ENCODE data around the gene ANXA6.

Gene ANXA6

GRCh38 chr5:151157426-151158286 lies at the start of gene ANXA6:
ANXA6 (minus strand) TSS chr5:151157779; CDS start chr5:151147901, 9,878 bp downstream.
- DNase-seq (ENCODE audit: low spot score), result peak; percentile 89

GRCh38 chr5:151205411-151205810 lies 47.8 kb upstream of the ANXA6 start:
- no peak for DNase-seq (ENCODE audit: low spot score)

DNA sequence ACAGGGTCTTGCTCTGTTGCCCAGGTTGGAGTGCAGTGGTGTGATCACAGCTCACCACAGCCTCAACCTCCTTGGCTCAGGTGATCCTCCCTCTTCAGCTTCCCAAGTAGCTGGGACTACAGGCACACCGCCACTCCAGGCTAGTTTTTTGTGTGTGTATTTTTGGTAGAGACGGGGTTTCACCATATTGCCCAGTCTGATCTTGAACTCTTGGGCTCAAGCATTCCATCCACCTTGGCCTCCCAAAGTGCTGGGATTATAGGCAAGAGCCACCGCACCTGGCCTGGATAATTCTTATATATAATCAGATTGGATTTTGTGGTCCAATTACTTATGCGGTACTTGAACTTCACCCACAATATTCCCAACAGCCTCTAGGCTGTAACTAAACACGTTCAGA lies 46.5 kb upstream of the ANXA6 start:
- no peak for DNase-seq (ENCODE audit: low spot score)

GRCh38 chr5:151202381-151203139 lies 45.0 kb upstream of the ANXA6 start:
- peak; percentile 21 for DNase-seq (ENCODE audit: low spot score)

DNA sequence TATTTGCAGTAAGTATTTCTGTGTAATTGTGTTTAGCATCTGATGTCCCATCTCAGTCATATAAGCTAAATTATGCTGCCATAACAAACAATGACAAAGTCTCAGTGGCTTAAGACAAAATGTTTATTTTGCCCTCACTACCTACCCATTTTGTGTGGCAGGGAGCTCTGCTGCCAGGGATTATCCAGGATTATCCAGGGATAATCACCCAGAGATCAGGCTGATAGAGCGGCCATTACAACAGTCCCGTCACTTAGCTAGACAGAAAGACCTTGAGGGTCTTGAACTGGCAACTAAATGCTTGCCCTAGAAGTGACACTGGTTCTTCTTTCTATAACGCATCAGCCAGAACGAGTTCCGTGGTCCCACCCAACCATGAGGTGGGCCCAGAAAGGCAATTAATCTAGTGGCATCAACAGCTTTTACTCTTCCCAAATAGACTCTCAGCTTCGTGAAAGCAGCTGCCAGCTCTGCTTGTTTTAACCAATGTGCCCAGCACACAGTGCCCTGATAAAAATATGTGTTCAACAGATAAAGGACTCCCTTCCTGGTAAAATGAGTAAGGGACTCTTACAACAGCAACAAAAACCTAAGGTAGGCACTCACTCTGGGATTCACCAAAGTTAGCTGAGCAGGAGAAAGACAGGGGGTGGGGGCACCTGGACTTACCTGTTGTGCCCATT lies 43.5 kb upstream of the ANXA6 start:
- DNase-seq (ENCODE audit: low spot score), result peak; percentile 43

GRCh38 chr5:151199581-151200185 lies 42.1 kb upstream of the ANXA6 start:
- DNase-seq (ENCODE audit: low spot score), result peak; percentile 12

- peak; percentile 30 for DNase-seq (ENCODE audit: low spot score)
Measured at GRCh38 chr5:151198861-151199260, 41.3 kb upstream of the ANXA6 start.

- DNase-seq (ENCODE audit: low spot score), result peak; percentile 3
Measured at GRCh38 chr5:151197291-151197600, 39.7 kb upstream of the ANXA6 start.

- DNase-seq (ENCODE audit: low spot score), result peak; percentile 3
Measured at GRCh38 chr5:151196556-151197290, 39.1 kb upstream of the ANXA6 start.

DNA sequence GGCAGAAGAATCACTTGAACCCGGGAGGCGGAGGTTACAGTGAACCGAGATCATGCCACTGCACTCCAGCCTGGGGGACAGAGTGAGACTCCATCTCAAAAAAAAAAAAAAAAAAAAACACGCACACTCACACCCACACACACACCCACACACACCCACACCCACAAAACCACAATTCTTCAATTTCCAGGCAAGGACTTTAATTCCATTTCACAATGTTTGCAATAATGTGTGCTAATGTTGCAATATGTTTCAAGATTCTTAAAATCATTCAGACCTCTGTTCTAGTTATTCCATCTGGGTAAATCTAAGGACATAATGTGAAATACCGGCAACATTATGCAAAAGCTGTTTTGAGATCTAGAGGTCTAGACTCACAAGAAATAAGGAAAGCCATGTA lies 38.0 kb upstream of the ANXA6 start:
- DNase-seq (ENCODE audit: low spot score), result no peak

DNA sequence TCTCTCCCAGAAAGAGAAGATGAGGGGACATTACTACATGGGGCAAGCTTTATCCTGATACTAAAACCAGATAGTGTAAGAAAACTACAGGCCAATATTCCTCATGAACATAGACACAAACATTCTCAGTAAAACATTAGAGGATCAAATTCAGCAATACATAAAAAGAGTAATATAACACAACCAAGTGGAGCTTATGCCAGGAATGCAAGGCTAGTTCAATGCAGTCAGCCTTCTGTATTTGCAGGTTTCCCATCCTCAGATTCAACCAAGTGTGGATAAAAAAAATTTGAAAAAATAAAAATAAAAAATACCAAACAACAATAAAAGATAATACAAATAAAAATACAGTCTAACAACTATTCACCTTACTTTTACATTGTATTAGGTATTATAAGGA lies 35.0 kb upstream of the ANXA6 start:
- DNase-seq (ENCODE audit: low spot score), result no peak

- DNase-seq (ENCODE audit: low spot score), result peak; percentile 2
Measured at GRCh38 chr5:151191661-151192060, 34.1 kb upstream of the ANXA6 start.

- no peak for DNase-seq (ENCODE audit: low spot score)
Measured at GRCh38 chr5:151189151-151189550, 31.6 kb upstream of the ANXA6 start.

DNA sequence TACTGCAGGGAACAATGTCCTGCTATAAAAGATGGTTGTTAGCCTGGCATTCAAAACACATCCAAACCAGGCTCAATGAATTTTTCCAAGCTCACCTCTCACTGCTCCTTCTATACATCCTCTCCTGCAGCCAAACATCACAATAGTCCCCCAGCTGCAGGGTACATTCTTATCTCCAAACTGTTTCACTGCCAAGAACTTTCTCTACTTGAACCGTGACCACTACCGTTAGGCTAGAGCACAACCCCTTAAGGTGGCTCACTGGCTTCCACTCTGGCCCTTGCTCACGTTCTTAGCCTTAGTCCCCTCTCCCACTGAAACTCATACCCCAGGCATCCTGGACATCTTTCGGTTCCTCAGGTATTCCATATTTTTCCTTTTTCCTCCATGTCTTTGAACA lies 29.0 kb upstream of the ANXA6 start:
- DNase-seq (ENCODE audit: low spot score), result peak; percentile 27

DNA sequence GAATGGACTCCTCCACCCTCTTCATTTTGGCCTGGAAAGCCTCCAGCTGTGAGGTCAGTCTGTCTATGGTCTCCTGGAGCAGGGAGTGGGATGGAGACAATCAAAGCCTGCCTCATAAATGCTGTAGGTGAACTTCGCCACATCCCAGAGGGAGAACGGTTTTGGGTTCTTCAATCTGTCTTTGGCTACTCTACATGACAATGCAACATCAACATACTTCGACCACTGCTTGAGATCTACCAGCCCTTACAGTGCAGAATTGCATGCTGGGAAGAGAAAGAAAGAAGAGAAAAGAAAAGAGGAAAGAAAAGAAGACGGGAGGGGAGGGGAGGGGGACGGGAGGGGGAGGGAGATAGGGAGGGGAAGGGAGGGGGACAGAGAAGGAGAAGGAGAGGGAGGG lies 28.5 kb upstream of the ANXA6 start:
- DNase-seq (ENCODE audit: low spot score), result peak; percentile 19

DNA sequence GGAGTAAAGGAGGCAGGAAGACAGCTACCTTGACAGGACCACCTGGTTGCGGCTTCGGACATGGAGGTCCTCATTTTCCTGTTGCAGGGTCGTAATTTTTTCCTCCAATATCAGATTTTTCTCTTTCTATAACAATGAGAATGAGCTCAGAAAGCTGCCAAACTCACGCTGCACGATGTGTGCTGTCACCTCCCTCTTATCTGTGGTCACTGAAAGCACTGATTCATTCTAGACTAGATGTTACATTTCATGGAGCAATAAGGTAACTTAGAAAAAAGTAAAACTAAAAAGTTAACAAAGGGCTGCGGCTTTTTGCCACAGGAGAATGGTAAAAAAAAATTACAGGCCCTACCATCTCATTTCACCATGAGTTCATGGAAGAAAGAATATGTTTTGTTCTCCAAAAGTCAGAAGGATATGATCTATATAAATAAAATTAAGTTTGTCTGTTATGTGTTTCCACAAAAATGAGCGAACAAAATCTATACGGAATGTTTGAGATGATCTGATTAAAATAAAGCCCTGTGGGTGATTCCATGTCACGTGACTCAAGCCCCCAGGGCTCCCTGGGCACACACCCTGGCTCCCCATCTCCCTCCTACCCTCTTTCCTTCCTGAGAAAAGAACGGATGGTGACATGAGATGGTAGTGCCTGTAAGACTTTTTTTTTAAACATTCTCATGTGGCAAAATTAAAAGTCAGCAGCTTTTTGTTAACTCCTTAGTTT lies 26.9 kb upstream of the ANXA6 start:
- peak; percentile 12 for DNase-seq (ENCODE audit: low spot score)

DNA sequence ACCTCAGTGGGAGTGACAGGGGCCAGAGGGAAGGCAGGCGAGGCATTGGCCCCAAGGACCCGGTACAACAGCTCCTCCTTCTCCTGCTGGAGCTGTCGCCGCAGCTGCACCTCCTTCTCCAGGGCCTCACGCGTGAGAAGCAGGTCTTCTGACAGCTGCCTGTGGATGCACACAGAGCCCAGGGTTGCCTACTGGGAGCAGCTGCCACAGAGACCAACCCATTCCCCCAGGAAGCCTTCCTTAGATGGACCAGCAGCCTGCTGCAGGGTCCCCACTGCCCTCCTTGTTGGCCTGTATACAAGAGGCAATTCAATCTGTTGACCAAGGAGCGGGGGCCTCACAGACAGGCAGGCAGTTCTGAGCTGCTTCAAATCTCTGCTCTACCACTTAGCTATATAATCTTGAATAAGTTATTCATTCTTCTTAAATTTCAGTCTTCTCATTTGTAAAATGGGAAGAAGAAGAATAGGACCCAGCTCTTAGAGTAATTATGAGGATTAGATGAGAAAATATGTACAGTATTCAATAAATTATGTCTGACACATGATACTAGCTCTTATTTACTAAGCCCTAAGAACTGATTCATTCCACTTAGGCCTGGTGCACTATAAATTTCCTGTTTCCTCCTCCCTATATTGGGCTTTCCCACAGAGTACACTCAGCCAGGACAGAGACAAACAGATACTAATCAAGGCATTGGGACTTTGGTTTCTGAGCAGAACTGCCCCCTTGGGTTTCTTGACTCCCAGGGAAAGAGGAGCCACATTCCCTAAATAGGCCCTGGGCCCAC lies 26.1 kb upstream of the ANXA6 start:
- DNase-seq (ENCODE audit: low spot score), result peak; percentile 41

- no peak for DNase-seq (ENCODE audit: low spot score)
Measured at GRCh38 chr5:151182976-151183375, 25.4 kb upstream of the ANXA6 start.

GRCh38 chr5:151182524-151182900 lies 24.9 kb upstream of the ANXA6 start:
- DNase-seq (ENCODE audit: low spot score), result peak; percentile 28

DNA sequence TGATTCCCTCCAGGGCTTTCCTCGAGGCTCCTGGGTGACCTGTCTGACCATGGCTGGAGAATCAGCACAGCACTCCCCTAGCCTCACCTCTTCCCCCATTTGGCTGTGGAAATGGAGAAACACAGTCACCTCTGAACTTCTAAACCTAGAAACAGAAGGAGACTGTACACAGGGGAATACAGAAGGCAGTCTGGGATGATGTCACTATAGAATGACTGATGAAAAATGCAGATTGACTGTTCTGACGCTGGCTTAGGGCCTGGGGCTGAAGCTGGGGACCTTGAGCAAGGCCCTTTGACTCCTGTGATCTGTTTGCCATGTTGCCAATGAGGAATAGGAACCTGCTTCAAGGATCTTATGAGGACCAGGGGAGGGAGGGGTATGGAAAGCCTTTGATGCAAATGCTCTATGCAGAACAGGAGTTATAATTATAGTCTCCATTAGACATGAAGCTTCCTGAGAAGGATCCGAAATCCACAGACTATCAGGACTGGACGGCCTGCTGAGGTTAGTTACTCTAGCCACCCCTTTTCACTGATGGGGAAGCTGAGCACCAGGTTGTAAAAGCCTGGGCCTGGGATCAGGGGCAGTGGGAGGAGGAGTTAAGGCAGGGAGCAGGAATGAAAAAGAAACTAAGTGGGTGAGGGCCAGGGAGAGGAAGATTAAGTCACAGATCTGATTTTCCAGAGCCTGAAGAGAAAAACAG lies 24.4 kb upstream of the ANXA6 start:
- DNase-seq (ENCODE audit: low spot score), result peak; percentile 24
